Measurements from ENCODE around the gene VARS2.

The VARS2 gene

DNA sequence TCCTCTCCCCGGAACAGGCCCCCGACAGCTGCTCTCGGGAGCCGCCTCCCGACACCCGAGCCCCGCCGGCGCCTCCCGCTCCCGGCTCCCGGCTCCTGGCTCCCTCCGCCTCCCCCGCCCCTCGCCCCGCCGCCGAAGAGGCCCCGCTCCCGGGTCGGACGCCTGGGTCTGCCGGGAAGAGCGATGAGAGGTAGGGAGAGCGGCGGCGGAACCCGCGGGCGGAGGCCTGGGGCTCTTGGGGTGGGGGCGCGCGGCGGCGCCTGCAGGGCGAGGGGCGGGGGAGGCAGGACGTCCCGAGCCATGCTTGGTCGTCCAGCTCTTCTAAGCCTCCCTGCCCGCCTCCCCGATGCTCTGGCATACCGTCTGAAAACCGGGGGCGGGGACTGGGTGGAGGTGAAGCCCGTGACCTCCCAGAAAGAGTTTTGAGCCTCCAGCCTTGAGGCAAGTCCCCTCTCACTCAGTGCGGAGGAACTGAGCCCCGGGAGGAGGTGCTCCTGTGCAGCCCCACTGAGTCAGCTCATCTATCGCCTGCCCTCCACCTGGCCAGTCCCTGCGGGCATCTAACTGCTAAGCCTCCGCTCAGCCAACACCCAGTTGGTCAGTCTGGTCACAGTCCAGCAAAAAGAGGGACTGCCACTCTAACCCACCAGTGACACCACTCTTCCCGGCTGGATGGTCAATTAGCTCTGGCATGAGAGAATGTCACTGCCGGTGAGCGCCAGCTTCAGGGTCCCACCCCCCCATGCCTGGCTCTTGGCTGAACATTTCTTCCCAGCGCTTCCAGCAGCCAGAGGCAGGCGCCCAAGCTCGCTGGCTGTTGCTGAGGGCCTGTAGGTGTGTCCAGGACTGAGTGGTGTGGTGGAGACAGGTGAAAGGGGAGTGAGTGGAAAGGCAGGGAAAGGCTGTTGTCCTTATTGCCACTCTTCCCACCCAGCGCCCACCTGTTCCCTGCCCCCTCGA, 29.2 kb upstream of the VARS2 start:
- no peak for DNase-seq (ENCODE audit: low read depth in 2 of 2)

DNA sequence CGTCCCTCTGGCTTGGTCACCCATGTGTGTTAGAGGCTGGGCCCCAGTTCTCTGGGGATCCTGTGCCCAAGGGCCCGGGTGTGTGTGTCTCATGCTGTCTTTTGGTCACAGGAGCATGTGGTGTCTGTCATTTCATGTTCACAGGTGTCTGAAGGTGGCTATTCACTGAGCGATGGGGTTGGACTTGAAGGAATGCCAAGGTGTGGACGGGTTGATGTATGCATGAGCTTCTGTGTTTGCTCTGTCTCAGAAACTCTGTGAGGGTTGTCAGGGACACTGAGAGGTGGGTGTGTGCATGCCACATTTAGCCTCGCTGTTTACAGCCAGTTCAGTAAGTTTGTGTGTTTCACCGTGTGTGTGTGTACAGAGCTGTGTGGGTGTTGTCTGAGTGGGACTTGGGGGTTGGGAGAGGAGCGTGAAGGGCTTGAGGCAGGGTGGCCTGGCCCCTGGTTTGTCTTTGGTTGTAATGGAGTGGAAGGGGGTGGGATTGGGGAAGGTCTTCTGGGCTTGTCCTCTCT, 28.5 kb upstream of the VARS2 start:
- DNase-seq (ENCODE audit: low read depth in 2 of 2) = no peak

GRCh38 chr6:30885999-30886896, 27.8 kb upstream of the VARS2 start:
- no peak for DNase-seq (ENCODE audit: low read depth in 2 of 2)

DNA sequence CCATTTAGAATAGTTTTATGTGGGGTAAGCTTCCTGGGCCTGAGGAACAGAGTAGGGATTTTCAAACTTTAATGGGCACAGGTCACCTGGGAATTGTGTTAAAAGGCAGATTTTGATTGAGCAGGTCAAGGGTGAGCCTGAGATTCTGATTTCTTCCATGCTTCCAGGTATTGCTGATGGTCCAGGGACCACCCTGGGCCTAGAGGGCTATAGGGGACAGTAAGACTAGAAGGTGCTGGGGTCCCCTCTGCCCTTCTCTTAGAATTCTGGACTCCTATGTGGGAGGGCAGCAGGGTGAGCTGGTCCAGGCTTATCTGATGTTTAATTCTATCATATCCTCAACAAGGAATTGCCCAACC, 27.2 kb upstream of the VARS2 start:
- DNase-seq (ENCODE audit: low read depth in 2 of 2) = no peak

DNA sequence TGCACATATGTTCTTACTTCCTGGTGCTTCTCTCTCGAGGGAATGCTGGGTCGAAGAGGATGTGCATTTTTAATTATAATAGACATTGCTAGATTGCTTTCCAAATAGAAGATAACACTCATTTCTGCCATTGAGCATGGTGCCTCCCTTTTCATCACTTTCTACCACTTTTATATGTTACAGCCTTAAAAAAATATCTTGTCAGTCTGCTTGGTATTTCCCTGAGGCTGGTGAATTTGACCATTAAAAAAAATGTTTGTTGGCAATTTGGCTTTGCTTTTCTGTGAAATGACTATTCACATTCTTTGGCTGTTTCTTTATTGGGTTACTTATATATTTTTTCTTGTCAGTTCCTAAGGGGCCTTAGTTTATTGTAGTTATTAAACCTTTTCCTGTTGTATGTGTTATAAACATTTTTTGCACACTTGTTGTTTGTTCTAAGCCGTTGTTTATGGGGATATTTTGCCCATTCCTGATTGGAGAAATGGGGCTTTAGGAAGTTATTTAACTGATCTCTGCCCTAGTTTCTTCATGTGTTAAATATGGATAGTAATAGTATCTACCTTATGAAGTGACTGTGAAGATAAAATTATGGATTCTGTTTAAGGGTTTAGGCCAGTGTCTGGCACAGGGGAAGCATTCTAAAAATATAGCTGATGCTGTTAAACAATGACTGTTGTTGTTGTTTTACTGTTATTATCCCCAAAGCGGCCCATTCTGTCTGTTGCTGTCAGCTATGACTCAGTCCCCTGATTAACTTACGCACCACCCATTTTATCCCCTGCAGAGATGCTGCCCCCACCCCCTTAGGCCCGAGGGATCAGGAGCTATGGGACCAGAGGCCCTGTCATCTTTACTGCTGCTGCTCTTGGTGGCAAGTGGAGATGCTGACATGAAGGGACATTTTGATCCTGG, 25.9 kb upstream of the VARS2 start:
- no peak for DNase-seq (ENCODE audit: low read depth in 2 of 2)

DNA sequence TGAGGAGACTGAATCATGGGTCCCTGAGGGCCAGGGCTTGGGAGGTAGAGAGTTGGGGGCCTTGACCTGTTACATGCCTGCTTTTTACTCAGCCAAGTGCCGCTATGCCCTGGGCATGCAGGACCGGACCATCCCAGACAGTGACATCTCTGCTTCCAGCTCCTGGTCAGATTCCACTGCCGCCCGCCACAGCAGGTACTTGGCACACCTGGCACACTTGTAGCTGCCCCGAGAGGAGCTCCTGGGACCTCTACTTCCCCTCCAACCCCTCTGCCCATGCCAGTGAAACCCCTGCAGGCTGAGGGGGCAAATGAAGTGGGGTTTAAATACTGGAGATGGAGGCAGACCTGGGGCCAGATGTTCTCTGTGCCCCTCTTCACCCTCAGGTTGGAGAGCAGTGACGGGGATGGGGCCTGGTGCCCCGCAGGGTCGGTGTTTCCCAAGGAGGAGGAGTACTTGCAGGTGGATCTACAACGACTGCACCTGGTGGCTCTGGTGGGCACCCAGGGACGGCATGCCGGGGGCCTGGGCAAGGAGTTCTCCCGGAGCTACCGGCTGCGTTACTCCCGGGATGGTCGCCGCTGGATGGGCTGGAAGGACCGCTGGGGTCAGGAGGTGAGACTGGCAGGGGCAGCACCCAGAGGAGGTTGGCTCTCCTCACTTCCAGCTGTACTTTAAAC, 25.1 kb upstream of the VARS2 start:
- no peak for DNase-seq (ENCODE audit: low read depth in 2 of 2)

- no peak for DNase-seq (ENCODE audit: low read depth in 2 of 2)
Observed at GRCh38 chr6:30889496-30889885, 24.5 kb upstream of the VARS2 start.

- no peak for DNase-seq (ENCODE audit: low read depth in 2 of 2)
Observed at GRCh38 chr6:30889921-30890645, 24.0 kb upstream of the VARS2 start.

DNA sequence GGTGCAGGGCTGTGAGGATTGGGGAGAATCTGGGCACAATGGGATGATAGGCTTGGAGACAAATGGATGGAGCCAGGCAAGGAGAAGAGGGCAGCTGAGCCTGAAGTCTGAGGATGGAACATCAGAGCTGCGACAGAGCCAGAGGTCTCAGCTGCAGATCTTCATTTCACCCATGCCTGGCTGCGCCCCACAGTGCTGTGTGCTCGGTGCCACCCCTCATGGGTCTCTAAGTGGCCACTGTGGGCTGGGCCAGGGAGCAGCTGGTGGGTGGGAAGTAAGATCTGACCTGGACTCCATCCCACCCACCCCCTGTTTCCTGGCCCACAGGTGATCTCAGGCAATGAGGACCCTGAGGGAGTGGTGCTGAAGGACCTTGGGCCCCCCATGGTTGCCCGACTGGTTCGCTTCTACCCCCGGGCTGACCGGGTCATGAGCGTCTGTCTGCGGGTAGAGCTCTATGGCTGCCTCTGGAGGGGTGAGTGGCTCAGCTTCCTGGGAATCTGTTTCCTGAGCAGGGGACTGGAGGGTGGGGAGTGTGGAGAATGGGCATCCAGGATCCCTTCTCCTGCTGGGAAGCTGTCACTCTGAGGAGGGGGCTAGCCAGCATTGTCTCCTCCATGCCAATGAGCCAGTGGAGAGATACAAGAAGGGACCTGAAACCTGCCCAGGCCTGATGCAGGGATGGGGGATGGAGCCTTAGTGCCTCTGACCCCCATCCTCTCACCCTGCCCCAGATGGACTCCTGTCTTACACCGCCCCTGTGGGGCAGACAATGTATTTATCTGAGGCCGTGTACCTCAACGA, 23.2 kb upstream of the VARS2 start:
- no peak for DNase-seq (ENCODE audit: low read depth in 2 of 2)

DNA sequence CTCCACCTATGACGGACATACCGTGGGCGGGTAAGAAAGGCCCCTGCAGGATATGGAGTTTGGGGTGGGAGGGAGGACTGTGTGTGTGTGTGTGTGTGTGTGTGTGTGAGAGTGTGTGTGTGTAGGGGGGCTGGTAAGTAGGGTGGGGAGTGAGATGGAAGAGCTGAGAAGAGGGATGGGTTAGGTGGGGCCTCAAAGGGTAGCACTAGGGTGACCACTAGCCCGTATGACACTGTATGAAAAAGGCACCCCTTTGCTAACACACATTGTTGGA, 22.7 kb upstream of the VARS2 start:
- DNase-seq (ENCODE audit: low read depth in 2 of 2) = no peak

- no peak for DNase-seq (ENCODE audit: low read depth in 2 of 2)
Observed at GRCh38 chr6:30891816-30892538, 22.1 kb upstream of the VARS2 start.

GRCh38 chr6:30893001-30893591, 20.9 kb upstream of the VARS2 start:
- no peak for DNase-seq (ENCODE audit: low read depth in 2 of 2)

GRCh38 chr6:30893666-30894065, 20.4 kb upstream of the VARS2 start:
- no peak for DNase-seq (ENCODE audit: low read depth in 2 of 2)

DNA sequence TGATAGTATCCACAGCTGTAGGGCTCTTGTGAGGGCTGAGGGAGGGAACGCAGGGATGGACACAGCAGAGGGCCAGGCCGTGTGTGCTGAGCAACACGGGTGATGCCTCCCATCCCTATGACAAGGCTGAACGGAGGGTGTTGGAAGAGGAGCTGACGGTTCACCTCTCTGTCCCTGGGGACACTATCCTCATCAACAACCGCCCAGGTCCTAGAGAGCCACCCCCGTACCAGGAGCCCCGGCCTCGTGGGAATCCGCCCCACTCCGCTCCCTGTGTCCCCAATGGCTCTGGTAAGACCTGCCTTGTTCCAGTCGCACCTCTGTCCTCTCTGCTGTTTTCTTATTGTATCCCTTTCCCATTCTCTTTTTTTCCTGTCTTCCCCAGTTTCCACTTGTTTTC, 19.7 kb upstream of the VARS2 start:
- DNase-seq (ENCODE audit: low read depth in 2 of 2) = no peak

DNA sequence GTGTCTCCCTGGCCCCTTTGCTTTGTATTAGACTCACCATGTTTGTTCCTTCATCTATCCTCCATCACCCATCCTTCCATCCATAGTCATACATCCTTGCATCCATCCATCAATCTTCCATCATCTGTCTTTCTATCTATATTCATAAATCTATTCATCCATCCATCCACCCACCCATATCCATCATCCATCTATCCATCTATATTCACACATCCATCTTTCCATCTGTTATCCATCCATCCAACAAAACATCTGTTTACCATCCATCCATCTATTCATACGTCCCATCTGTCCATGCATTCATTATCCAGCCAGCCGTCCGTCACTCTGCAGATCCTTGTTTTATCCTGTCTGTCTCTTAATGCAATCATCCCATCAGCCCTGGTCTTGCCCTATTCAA, 19.1 kb upstream of the VARS2 start:
- DNase-seq (ENCODE audit: low read depth in 2 of 2) = no peak

- no peak for DNase-seq (ENCODE audit: low read depth in 2 of 2)
Observed at GRCh38 chr6:30895343-30895742, 18.7 kb upstream of the VARS2 start.

- no peak for DNase-seq (ENCODE audit: low read depth in 2 of 2)
Observed at GRCh38 chr6:30896541-30896940, 17.5 kb upstream of the VARS2 start.

GRCh38 chr6:30897882-30898281, 16.2 kb upstream of the VARS2 start:
- no peak for DNase-seq (ENCODE audit: low read depth in 2 of 2)
